GDM1 (cell line): ENCODE results near the gene FFAR2.
"Not testable (repeated sequence)": the region's sequence is repeated elsewhere in the genome, so short reads cannot be mapped to it uniquely, and the experiment has no call there.

ENCODE experiments used
- DNase-seq: peaks from one replicate; lab custom pipeline; 2025; lab: John Stamatoyannopoulos, UW

The FFAR2 gene

DNA sequence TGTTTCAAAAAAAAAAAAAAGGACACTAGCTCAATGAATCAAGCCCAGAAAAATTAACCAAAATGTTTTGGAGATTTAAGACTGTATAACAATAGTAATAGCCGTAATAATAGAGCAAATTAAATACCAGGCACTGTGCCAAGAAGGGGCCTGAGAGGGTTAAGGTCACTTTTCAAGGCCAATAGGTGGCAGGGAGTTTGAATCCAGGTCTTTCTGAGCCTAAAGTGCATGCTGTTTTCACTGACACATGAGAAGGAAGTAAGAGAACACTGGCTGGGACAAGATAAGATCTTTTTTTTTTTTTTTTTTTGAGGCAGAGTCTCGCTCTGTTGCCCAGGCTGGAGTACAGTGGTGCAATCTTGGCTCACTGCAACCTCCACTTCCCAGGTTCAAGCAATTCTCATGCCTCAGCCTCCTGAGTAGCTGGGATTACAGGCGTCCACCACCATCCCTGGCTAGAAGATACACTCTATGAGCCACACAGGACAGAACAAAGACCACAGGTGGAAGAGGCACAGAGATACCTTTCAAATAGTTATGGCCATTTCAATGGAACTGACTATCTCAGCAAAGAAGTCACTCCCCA lies 7.7 kb downstream of the FFAR2 start:
- DNase-seq: no peak

DNA sequence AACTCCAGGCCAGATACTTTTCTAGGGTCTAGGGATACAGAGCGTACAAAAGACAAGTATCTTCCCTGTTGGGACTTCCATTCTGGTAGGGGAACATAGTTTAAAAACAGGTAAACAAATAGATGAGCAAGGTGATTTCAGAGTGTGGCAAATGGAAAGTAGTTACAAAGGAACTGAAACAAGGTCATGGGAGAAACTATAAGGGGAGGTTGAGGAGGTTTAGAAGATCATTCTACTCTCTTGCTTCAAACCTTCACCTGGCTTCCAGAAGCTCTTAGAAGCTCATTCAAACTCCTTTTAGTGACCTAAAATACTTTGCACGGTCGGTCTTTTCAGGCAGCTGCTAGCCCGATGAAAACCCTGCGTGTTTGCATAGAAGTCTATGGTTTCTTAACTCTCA lies 9.1 kb downstream of the FFAR2 start:
- DNase-seq: no peak

- DNase-seq: no peak
These were observed 10.1 kb downstream of the FFAR2 start for GRCh38 chr19:35458192-35458591.

DNA sequence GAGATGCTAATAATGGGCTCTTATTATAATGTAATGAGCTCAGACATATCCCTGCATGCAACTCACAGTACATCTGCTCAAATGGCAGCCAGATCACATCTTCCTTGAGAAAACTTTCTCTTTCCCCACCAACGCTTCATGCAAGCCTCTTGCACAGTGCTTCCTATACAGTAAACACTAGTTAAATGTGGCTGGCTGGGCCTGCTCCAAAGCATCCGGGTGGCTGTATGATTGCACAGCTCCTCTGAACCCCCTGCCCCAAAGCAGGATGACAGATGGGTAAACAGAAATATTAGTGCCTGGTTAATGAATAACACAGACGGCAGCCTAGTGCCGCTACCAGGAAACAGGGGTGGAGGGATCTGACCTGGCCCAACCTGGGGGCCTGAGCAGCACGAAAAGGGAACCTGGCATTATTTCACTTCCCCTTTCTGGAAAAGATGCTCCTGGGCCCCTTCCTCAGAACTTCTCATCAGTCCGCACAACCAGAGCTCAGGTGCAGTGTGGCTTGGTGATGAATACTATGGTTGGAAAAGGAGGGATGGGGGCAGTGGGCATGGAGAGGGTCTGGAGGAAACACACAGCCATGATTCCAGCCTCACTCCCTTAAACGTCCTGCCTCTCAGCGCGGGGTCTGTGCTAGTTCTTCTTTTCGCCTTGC lies 10.8 kb downstream of the FFAR2 start:
- DNase-seq: peak; percentile 27

DNA sequence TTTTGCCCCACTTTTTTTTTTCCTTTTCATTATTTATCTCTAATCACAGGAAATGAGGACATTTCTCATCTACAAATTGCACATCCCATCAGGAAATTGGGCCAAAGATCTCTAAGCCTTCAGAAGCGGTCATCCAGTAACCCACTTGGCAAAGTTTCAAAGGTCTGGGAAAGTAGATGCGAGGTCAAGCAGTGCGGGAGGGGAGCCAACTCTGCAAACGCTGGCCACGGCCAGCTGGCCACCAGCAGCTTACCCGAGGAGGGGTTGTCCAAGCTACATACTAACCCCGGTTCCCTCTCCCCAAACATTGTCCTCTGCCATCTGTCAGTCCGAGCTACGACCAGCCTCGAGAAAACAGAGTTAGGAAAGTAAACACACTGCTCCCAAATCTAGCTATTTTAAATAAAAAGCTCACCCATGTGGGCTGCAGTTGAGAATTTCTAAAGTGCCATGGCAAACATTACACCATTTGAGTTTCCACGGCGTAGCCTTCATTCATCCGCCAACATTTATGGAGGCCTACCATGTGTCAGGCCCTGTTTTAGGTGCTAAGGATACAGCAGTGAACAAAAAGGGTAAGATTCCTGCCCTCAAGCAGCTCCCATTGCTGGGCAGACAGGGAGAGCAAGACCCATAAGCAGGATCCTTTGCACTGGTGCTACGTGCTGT lies 11.5 kb downstream of the FFAR2 start:
- DNase-seq: no peak

DNA sequence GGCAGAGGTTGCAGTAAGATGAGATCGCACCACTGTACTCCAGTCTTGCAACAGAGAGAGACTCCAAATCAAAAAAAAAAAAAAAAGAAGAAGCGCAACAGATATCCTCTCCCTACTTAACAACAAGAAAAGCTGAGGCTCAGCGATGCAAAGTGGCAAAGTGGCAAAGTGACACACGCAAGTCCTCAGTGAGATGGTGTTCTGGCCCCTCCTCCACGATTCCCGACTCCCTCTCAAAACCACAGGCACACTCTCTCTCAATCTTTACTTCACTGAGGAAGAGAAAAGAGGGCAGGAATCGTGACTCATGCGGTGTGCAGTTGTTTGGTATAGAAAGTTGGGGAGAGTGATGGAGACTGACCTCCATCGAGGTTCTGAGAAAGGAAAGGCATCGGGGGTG lies 12.6 kb downstream of the FFAR2 start:
- no peak for DNase-seq

DNA sequence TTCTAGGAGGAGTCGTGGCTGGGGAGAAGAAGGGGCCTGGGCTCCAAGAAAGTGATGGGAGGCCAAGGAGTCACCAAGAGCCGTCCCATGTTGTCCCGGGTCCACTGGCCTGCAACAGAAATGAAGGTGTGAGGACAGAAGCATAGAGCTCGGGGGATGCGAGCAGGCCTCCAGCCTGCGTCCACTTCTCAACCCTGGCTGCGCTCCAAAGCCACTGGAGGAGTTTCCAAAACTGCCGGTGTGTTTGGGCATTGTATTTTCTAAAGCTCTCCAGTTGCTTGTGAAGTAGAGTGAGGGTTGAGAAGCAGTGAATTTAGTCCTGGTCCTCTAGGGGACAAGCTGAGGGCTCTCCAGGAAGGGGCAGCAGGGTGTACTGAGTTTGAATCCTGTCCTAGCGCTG lies 13.0 kb downstream of the FFAR2 start:
- DNase-seq: no peak

GRCh38 chr19:35461788-35462187 lies 13.7 kb downstream of the FFAR2 start:
- not testable (repeated sequence) for DNase-seq

GRCh38 chr19:35462476-35462953 lies 14.5 kb downstream of the FFAR2 start:
- DNase-seq: peak; percentile 81

DNA sequence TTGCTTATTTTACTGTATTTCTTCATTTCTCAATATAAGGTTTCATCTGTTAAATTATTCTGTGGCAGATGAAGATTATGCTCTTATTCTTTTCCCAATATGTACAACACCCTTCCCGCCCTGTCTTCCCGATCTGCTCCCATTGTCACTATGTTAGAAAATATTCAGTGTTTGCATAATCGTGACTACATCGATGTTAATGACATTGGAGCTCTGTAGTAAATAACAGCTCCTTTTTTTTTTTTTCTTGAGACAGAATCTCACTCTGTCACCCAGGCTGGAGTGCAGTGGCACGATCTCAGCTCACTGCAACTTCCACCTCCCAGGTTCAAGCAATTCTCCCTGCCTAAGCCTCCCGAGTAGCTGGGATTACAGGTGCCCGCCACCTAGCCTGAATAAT lies 14.9 kb downstream of the FFAR2 start:
- not testable (repeated sequence) for DNase-seq

- DNase-seq: no peak
These were observed 18.2 kb downstream of the FFAR2 start for GRCh38 chr19:35466259-35466658.

DNA sequence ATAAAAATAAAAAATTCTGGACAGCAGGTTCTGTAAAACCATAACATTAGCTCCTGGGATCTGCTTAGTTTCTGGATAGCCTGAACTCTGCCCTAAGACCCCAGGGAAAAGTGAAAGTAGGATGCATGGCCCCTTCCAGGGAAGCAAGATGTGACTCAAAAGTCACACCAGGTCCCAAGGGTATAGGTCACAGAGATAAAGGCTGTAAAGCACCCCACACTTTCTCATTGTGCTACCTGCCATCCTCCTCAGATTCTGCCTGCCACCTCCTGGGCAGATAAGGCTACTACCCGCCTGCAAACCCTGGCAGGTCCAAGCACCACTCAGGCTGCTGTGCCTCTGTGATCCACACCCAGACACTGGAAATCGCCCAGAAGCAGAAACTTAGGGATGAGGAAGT lies 20.6 kb downstream of the FFAR2 start:
- DNase-seq: peak; percentile 58

DNA sequence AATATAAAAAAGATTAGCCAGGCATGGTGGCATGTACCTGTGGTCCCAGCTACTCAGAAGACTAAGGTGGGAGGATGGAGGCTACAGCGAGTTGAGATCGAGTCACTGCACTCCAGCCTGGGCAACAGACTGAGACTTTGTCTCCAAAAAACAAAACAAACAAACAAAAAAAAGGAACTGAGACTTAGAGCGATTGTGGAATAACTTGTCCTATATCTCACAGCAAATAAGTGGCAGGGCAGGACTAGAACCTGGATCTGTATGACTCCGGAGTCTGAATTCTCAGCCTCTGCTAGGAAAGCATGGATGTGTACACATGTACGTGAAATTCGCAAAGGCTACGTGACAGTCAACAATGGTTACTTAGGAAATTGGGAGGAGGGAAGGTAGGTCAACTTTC lies 22.1 kb downstream of the FFAR2 start:
- no peak for DNase-seq

DNA sequence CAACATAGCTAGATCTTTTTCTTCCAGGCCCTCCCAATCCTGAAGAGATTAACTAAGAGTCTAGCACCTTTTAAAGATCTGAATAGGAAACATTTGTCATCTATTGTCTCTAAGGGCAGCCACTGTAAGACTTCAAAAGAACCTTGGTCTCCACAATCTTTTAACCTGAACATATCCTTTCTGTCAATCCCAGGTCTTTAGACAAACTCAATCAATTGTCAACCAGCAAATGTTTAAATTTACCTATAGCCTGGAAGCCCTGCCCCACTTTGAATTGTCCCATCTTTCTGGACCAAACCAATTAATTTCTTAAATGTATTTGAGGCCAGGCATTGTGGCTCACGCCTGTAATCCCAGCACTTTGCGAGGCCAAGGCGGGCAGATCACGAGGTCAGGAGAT lies 23.0 kb downstream of the FFAR2 start:
- not testable (repeated sequence) for DNase-seq

DNA sequence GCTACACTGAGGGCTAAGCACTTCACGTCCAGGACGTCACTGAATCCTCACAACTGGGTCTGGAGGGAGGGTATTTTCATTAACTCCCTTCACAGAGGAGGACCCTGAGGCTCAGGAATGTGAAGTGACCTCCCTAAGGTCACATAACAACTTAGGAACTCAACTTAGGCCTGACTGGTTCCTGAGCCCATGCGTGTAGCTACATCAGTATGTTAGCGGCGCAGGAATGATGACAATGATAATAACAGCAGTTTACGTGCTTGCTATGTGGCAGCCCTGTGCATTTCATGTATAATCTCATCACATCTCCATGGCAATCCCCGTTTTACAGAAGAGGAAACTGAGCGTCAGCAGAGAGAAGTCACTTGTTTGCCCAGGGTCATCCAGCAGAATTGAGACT lies 23.9 kb downstream of the FFAR2 start:
- DNase-seq: no peak

DNA sequence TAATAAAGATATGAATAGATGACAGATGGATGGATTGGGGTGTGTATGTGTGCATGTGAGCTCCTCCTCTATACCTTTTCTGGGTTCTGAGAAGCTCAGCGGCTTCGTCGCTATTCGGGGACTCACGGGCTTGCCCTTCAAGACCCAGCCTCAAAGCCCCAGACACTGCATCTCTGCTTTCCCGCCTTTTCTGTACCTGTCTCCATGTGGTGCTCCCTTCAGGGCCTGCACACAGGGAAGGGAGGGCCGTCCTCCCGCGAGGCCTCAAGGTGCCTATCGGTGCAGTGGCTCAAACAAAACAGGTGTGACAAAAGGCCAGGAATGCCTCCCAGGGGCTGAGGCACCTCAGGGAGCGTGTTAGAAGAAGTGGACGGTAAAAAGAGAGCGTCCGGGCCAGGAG lies 26.0 kb downstream of the FFAR2 start:
- no peak for DNase-seq

GRCh38 chr19:35474594-35474993 lies 26.5 kb downstream of the FFAR2 start:
- not testable (repeated sequence) for DNase-seq

- no peak for DNase-seq
These were observed 28.1 kb downstream of the FFAR2 start for GRCh38 chr19:35476149-35476548.

GRCh38 chr19:35478794-35479677 lies 31.0 kb downstream of the FFAR2 start:
- no peak for DNase-seq

DNA sequence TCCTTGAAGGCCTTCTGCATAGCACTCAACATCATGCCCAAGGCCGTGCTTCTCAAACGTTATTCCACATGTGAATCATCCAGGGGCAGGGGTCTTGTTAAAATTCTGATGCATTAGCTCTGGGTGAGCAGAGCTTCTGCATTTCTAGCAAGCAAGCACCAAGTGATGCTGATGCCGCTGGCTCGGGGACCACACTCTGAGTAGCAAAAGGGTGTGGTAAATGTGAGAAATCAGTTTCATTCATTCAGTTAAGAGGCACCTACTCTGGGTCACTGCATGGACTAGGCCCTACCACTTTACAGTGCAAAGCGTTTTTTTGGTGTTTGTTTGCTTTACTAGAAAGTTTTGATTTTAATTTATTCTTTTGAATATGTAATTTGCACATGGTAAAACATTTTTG lies 35.0 kb downstream of the FFAR2 start:
- no peak for DNase-seq

DNA sequence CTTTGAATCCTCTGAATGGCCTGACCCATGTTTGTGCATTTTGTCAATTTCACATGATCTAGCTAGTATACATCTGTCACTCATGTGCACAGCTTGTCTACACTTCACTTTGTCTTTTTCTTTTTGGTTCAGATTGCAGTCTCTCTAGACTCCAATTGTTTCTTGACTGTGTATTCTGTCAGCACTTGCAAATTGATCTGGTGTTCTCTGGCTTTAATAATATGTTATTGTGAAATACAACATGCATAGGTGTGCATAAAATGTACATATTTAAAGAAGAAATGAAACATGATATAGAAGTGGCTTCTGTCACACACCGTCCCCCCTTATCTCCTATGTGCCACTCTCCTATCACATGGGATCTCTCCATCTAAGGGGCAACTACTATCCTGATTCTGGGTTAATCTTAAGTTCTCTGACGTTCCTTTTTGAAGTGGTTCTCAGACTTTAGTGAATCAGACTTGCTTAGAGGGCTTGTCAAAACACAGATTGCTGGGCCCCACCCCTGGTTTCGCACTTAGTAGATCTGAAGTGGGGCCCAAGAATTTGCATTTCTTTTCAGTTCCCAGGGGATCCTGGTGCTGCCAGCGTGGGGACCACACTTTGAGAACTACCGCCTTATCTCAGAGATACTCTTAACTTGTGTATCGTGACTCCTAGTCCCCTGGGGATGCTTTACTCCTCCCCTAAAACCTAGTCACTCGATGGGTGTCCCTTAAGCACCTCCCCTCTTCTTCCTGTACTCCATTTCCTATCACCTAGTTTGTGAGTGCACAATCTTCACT lies 36.4 kb downstream of the FFAR2 start:
- no peak for DNase-seq

GRCh38 chr19:35486268-35486708 lies 38.2 kb downstream of the FFAR2 start:
- DNase-seq: no peak
